Fibroblast of skin of right biceps (primary cell): ENCODE data around the gene AMPD2.
A peak's percentile ranks its signal among the peaks of the same experiment; 100 is the strongest.
"Not testable (repeated sequence)": the region's sequence is repeated elsewhere in the genome, so short reads cannot be mapped to it uniquely, and the experiment has no call there.

Source experiments
- DNase-seq: peaks from one replicate; pipeline ENCODE4 v3.0.0-alpha.2; 2013

Gene AMPD2

GRCh38 chr1:109653306-109653705 lies 33.7 kb downstream of the AMPD2 start:
- DNase-seq, result peak; percentile 35

- no peak for DNase-seq
Observed at GRCh38 chr1:109654519-109654918, 34.9 kb downstream of the AMPD2 start.

GRCh38 chr1:109655615-109656519 lies 36.2 kb downstream of the AMPD2 start, which contains the start of gene GSTM4:
GSTM4 (plus strand) TSS chr1:109656099; CDS start chr1:109656390, 291 bp downstream.
- DNase-seq, result peak; percentile 77

- no peak for DNase-seq
Observed at GRCh38 chr1:109657395-109657794, 37.8 kb downstream of the AMPD2 start.

- no peak for DNase-seq
Observed at GRCh38 chr1:109657970-109658369, 38.3 kb downstream of the AMPD2 start.

GRCh38 chr1:109658533-109659042 lies 39.0 kb downstream of the AMPD2 start:
- DNase-seq, result no peak

- DNase-seq, result no peak
Observed at GRCh38 chr1:109659145-109659544, 39.5 kb downstream of the AMPD2 start.

GRCh38 chr1:109659997-109660690 lies 40.5 kb downstream of the AMPD2 start:
- DNase-seq, result no peak

- DNase-seq, result not testable (repeated sequence)
Observed at GRCh38 chr1:109660691-109661026, 41.0 kb downstream of the AMPD2 start.

- no peak for DNase-seq
Observed at GRCh38 chr1:109661391-109661790, 41.8 kb downstream of the AMPD2 start.

GRCh38 chr1:109664671-109665070 lies 45.0 kb downstream of the AMPD2 start:
- DNase-seq, result no peak

- peak; percentile 86 for DNase-seq
Observed at GRCh38 chr1:109667452-109668122, 48.0 kb downstream of the AMPD2 start, which contains the start of gene GSTM2. GSTM2 (plus strand) TSS chr1:109668057; CDS start chr1:109668116, 59 bp downstream.

- no peak for DNase-seq
Observed at GRCh38 chr1:109668123-109668775, 48.6 kb downstream of the AMPD2 start.

GRCh38 chr1:109669246-109669948 lies 49.8 kb downstream of the AMPD2 start:
- DNase-seq, result no peak

GRCh38 chr1:109669949-109670302 lies 50.3 kb downstream of the AMPD2 start:
- DNase-seq, result not testable (repeated sequence)

- no peak for DNase-seq
Observed at GRCh38 chr1:109671067-109671466, 51.4 kb downstream of the AMPD2 start.

- not testable (repeated sequence) for DNase-seq
Observed at GRCh38 chr1:109673861-109674260, 54.2 kb downstream of the AMPD2 start.

- DNase-seq, result not testable (repeated sequence)
Observed at GRCh38 chr1:109676683-109677381, 57.2 kb downstream of the AMPD2 start.

- no peak for DNase-seq
Observed at GRCh38 chr1:109677459-109677858, 57.8 kb downstream of the AMPD2 start.

- not testable (repeated sequence) for DNase-seq
Observed at GRCh38 chr1:109678637-109679036, 59.0 kb downstream of the AMPD2 start.
